ENCODE measurements around the gene ACAD10.

GRCh38 chr12:111692575-111693210 is 6.8 kb downstream of the ACAD10 start:
- no peak for TF ChIP-seq POLR2A (IDR thresholded peaks at IDR 0.05)
- TF ChIP-seq CTCF (IDR thresholded peaks at IDR 0.05), result no peak
- no peak for TF ChIP-seq EP300 (IDR thresholded peaks at IDR 0.05)
- no peak for TF ChIP-seq POLR2AphosphoS5 (IDR thresholded peaks at IDR 0.05)
